Hepatocyte (in vitro differentiated cells): ENCODE results near the gene GALNT14.

Experiments used
- EZH2 ChIP-seq: fragments of 200-600 bp; sonication (generic); IDR thresholded peaks from 2 replicates; pipeline ENCODE4 v1.6.1; 2016; ENCODE audit warnings: antibody characterized with exemption, mild to moderate bottlenecking, borderline replicate concordance
- TF ChIP-seq, protein P1 (sequence below): fragments of 200-600 bp; sonication (generic); IDR thresholded peaks from 2 replicates; pipeline ENCODE4 v1.5.1; 2016; ENCODE audit warnings: antibody characterized with exemption, mild to moderate bottlenecking; ENCODE audit not compliant: poor library complexity

GRCh38 chr2:31078011-31078410, 60.2 kb downstream of the GALNT14 start:
- TF ChIP-seq EZH2 = no peak
- TF ChIP-seq, protein P1, sequence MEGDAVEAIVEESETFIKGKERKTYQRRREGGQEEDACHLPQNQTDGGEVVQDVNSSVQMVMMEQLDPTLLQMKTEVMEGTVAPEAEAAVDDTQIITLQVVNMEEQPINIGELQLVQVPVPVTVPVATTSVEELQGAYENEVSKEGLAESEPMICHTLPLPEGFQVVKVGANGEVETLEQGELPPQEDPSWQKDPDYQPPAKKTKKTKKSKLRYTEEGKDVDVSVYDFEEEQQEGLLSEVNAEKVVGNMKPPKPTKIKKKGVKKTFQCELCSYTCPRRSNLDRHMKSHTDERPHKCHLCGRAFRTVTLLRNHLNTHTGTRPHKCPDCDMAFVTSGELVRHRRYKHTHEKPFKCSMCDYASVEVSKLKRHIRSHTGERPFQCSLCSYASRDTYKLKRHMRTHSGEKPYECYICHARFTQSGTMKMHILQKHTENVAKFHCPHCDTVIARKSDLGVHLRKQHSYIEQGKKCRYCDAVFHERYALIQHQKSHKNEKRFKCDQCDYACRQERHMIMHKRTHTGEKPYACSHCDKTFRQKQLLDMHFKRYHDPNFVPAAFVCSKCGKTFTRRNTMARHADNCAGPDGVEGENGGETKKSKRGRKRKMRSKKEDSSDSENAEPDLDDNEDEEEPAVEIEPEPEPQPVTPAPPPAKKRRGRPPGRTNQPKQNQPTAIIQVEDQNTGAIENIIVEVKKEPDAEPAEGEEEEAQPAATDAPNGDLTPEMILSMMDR = no peak
